NCI-H82 treated with DMSO at 0.1 percent for 48 hours (cell line): ENCODE measurements around the gene SERGEF.
A peak's percentile ranks its signal among the peaks of the same experiment; 100 is the strongest.

Experiments
- DNase-seq: peaks from one replicate; lab custom pipeline; 2025; ENCODE audit not compliant: unreplicated experiment; lab: John Stamatoyannopoulos, UW

SERGEF gene

DNA sequence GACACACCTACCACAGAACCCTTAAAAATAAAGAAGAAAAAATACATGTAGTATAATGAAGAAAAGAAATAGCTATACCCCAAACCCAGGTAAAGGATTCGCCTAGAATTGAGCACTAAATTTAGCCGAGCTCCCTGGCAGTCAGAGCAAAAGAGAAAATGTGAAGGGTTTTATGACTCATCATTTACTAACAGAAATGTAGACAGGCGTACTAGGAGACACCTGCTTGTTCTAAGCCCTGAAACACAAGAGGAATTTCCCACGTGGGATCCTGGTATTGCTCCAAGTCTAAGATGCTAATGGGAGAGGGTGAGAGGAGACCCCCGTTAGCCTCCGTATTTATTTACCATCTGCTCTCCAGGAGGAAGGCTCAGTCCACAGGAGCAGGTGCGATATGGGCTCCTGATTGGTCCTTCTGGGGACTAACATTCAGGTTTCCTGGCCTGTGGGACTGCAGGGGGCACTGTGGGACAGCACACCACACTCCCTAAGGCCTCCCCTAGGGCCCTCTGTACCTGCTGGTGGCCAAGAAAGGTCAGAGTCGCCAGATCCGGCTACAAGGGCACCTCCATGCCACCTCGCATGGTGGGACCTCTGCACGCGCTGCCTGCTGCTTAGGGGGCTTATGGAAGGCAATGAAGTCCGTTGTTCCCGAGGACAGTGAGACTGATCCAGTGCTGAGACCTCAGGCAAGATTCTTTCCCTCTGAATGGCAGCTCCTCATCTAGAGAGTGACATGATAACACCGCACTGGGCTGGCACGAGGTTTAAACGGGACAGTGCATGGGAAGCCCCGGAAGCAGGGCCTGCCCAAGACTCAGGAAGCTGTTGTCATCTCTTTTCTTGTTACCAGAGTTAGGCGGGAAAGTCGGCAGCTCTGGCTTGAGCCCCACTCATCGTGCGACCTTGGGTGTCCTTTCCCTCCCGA, 252.5 kb downstream of the SERGEF start:
- peak; percentile 18 for DNase-seq

DNA sequence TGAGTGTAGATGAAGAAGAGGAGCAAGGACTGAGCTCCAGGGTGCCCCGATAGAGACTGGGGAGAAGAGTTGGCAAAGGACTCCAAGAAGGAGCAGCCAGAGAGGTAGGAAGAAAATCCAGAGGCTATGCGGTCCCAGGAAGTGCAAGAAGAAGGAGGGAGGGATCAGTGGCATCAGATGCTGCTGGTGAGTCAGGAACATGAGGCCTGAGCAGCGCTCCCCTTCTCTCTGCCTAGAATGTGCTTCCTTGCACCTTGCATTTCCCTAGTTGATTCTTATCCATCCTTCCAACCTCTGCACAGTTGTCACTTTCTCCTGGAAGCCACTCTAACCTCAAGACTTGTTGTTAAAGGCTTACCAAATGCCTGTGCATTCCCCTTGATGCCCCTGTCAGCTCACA, 257.0 kb downstream of the SERGEF start:
- DNase-seq: no peak

DNA sequence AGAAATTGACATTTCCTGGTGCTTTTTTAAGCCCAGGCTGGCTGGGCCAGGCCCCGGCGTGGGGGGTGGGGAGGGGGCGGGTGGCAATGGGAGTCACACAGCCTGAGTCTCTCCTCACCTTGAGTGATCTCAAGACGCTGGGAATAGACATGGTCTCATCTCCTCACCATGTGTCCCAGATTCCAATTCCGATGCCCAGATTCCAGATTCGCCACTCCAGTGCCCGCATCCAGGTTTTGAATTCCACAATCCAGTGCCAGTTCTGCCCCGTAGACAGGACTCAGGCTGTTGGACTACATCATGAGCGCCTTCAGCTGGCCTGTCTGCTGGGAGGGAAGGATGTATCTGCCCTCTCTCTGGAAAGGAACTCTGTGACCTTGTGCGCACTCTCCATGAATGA, 259.2 kb downstream of the SERGEF start:
- no peak for DNase-seq

DNA sequence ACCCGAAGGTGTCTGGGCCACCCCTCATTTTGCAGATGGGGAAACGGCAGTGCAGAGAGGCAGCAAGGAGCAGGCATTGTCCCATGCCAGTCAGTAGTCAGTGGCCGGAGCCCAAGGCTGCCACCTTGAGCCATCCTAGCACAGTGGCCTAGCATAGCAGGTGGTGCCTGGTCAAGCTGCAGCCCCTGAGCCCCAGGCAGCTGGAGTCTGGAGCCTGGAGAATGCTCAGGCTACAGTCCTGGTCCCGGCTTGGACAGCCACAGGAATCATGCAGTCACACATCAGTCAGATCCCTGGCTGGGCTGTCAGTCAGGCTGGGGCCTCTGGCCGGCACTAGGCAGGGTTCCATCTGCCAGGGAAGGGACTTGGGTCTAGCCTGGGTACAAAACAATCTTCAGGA, 259.7 kb downstream of the SERGEF start:
- no peak for DNase-seq

DNA sequence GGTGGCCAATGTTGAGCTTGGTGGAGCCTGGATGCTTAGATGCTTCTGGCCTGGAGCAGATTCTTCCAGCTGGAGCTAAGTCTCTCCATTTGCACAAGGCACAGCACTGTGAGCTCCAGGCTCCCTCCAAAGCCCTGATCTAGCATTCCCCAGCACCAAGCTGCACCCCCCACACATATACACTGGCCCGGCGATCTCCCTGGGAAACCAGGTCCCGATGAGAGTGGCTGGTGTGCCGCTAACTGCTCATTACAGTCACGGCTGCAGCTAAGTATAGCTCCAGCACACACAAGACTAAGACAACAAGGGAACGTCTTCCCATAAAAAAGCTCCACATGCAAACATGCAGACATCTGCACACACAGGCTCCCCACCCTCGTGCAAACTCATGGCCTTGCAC, 260.7 kb downstream of the SERGEF start:
- DNase-seq: no peak

DNA sequence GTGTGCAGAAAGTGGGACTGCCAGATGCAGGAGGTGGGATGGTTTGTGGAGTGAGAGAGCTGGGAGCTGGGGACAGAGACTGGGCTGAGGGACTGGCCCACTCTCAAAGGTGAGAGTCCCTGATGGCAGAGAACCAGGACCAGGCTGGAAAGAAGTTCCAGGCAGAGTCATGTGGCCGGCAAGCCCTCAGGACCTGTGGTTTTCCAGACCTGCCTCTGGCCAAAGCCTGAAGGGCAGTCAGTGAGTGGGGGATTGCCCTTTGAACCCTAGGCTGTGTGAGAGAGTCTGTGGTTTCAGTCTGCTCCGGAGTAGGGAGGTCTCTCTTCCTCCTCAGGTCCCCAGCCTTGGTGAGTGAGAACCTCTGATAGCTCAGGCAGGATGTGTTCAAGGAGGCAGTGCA, 261.3 kb downstream of the SERGEF start:
- no peak for DNase-seq

DNA sequence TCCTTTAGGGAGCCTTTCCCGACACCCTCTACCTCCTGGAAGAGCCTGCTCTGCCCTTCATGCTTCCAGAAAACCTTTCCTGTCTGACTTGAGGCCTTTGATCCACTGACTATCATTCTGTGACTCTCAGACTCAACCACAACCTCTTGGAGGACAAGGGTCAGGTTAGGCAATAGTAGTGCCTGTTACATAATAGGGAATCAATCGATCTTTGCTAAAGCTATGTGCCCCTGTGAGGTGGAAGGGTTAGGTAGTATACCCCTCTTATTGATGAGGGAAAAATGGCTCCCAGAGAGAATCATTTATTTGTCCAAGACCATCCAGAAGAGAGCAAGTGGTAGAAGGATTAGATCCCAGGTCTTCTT, 262.1 kb downstream of the SERGEF start:
- DNase-seq: no peak

DNA sequence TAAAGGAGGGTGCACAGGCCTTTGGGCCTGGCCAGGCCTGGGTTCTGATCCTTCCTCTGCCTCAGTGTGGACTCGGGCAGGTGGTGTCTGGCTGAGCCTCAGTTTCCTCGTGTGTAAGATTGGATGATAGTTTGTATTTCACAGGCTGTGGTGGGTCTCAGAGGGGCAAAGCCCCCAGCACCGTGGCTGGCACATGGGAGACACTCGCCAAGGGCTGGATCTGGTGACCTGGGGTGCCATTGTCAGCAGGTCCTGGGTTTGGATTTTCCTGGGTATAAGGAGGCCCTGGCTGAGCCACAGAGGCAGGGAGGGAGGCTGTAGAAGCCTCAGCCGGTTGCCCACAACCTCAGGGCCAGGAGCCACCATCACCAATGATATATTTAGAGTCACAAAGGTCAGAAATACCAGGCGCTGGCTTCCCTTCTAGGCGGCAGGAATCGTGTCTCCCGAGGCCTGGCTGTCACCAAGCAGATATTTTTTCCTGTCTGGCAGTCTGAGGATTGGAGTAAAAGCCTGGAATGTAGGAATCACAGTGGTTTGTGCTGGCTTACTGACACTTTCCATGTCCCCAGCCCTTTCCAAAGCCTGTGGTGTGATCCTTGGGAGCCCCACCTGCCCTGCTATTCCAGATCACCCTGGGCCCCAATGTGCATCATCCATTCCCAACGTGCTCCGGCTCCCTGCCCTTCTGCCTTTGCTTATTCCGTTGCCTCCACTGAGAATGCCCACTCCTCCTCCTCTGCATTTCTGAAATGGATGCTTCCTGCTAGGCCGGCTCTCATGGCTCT, 262.6 kb downstream of the SERGEF start:
- DNase-seq: no peak

DNA sequence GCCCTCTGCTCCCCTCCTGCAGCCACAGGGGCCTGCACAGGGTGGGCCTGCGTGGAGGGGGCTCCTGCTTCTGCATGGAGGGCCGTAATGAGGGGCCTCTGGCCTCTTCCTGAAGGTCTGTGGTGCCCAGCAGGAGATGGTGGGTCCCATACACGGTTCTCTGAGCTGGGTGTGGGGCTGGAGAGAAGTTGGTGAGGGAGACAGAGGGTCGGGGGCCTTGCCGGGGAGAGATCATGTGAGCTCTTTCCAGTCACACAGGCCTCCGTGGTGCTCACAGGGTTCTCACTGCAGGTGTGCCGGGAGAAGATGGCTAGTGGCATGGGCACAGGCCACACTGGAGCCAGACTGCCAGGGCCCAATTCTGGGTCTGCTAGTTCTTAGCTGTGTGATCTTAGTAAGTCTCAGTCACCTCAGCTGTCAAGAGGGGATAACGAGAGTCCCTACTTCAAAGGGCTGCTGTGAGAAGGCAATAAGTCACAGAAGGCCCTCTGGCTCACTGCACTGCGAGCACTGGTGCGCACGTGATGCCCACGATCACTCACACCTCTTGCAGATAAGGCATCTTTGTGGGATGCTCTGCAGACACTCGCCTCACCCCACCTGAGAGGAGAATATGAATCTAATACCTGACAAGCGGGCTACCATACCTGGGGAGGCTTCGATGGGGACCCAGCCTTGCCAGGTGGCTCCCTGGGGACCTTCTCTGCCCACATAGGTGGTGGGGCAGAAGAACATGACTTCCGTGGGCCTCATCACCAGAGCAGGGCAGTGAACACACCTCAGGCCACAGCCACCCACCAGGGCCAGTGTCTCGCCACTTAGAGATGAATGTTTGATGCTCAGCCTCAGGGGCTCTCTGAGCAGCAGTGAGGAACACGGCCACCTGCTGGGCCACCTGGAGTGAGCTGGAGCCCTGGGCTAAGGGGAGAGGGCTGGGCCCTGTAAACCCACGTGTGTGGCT, 263.8 kb downstream of the SERGEF start:
- DNase-seq: no peak

DNA sequence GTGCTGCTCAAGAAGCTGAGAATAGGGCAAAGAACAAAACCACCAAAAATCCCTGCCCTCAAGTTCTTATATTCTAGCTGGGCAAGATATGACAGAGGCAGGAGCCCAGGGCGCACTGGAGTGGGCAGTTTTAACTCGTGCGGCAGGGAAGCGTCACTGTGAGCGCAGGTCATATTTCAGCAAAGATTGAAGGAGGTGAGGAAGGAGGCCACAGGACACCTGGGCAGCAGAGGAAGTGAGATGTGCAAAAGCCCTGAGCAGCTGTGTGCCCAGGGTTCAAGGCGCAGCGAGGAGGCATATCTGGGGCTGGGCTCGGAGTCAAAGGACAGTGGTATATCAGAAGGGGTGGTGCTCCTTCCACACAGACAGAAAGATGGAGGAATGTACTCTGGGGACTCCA, 264.8 kb downstream of the SERGEF start:
- no peak for DNase-seq

DNA sequence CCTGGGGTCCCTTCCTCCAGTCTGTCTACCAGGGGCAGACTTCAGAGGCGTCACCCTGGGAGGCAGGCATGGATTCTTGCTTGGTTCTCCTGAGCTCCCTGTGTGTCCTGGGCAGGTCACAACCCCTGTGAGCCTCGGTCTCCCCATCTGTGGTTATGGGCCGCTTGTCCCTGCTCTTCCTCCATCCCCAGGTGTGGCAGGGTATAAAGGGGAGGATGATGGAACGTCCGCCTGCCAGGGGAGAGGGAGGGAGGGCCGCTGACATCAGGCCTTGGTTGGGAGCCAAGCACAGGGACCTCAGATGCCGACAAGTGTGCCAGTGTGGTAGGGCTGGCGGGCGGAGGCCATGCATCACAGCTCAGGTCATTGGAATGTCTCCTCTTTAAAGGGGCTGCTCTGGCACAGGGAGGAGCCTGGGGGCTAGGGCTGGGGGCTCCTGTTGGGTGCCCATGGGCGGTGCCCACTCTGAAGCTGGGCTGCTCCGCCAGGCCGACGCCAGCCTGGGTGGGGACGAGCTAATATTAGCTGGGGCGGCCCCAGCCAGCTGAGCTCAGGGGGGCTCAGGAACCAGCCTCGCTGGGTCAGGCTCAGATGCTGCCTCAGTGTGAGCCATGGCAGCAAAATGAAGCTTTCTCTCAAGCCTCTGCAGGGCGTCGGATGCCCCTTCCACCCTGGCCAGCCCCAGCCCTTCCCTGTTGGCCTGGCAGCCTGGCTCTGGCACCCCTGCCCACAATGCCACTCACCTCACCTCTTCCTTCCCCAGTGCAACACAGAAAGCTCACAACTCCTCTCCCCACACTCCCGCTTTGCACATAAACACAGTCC, 265.5 kb downstream of the SERGEF start:
- no peak for DNase-seq

DNA sequence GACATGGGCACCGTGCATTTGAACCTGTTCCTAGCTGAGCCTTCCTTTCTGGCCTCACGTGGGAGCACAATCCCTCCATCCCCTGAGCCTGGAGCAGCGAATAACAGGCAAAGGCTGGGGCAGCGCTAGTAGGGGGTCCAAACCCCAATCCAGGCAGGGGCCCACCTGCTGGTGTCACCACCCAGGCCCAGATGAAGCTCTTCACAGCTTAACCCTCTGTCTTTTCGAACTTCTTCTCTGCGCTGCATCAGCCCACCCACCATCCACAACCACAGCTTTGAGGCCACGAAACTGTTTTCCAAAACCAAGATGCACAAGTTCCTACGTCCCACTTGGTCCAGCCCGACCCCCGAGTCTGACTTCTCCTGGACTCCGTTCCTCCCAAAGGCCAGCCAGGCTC, 266.8 kb downstream of the SERGEF start:
- DNase-seq: no peak

DNA sequence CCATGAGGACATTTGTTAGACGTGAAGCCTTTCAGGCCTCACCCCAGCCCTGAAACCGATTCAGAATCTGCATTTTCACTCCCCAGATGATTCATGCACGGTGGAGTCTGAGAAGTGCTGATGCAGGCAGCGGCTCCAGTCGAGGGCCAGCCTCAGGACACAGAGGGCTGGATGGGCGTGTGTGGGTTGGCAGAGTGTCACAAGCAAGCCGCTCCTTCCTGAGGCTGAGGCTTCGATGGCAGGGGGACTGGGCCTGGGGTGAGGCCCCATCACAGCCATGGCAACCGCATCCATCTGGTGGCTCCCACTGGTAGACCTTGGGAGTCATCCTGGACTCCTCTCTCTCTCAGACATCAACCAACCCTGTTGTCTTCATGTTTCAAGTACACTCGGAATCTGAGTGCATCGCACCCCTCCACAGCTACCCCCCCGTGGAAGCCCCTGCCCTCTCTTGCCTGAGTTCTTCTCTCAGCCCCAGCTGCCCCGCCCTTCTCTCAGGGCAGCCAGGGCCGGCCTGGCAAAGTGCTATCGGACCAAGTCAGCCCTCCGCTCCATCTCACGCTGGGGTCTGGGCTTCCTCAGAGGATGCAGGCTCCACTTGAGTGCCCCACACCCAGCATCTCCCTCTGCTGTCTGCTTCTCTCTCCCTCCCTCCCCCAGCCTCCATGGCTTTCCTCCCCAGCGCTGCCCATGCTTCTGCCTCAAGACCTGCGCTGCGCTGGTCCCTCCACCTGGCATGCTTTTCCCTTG, 267.6 kb downstream of the SERGEF start:
- no peak for DNase-seq

DNA sequence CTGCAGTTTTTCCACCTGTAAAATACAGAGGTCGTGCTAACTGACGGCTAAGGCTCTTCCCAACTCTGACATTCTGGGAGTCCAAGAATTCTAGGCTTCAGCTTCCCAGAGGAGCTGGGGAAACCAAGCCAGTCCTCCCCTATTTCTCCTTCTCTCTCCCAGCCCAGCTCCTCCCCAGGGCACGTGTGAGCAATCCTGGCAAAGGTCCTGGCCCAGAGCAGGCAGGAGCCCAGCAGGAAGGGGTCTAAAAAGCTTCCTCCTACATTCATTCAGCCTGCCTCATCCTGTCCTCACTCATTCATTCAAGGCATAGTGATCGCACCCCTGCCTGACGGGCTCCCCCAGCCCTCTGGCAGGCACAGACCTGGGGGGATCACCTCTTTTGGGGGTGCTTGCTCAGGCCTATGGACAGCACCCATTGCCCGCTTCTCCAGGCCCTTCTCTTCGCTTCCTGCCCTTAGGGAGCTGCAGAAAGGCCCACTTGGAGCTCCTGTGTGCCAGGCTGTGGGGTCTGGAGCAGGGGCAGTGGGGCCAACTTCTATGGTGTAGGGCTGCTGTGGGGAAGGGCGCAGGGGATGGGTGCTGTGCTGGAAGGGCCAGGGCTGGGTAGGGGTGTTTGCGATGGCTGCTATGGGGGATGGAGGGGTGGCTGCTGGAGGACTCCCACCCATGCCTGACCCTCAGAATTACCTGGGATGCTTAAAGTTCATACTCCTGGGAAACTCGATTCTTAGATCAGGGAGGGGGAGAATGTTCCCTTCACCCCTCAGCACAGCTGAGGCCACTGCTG, 268.5 kb downstream of the SERGEF start:
- no peak for DNase-seq

DNA sequence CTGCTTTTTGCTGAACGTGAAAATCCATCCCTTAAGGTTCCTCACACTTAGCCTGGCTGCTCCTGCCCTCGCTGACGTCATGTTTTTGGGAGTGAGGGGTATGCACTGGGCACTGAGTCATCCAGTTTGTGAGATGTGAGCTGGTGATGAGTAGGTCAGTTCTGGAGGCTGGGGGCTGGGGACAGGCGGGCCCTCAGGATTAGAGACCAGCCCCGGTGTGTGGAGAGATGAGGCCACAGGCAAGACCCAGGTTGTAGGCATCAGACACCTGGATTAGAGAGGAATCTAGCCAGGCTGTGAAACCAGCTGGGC, 269.1 kb downstream of the SERGEF start:
- no peak for DNase-seq

DNA sequence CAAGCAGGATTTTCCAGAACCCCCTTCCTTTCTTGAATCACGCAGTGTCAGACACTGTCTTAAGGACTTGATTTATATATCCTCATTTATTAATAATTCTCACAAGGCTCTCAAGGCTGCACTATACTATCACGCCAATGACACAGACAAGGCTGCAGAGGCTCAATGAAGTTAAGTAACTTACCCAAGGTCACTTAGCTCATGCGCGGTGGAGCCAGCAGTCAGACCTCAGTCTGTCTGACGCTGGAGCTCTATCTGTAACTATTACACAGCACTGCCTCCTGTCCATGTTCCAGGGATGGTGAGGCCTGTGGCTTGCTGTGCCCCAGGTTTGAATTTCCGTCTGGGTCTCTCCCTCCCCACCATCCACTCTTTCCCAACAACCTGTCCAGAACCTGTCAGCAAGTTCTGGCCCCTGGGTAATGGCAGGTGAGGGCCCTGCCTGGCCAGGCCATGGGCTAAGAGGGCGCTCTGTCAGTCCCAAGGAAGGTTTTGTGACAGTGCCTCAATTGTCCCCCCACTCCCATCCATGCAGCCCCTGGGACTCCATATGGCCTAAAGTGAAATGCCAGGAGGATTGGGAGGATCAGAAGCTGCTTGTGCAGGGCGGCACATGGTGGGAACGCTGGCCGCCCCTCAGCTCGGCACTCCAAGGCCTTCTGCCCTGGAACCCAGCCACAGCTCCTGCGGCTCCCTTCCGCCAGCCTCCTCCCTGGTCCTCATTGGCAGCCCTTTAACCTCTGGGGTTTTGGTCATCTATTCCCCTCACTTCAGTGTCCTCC, 269.6 kb downstream of the SERGEF start:
- no peak for DNase-seq

DNA sequence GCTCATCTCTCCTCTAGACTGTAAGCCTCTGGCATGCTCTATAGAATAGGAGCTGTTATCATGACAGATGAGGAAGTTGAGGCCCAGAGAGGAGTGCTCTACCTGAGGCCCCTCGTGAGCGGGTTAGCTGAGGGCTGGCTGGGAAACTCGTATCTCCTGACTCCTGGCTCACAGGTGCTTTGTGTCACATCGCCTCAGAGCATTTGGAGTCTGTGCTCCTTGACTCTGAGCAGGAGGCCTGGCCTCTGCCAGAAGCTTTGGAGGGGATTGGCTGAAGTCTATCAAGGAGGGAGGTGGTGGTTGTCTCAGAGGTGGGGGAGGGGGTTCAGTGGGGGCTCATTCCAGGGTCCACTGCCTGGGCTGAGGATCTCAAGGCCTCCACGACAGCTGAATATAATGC, 270.8 kb downstream of the SERGEF start:
- DNase-seq: no peak

DNA sequence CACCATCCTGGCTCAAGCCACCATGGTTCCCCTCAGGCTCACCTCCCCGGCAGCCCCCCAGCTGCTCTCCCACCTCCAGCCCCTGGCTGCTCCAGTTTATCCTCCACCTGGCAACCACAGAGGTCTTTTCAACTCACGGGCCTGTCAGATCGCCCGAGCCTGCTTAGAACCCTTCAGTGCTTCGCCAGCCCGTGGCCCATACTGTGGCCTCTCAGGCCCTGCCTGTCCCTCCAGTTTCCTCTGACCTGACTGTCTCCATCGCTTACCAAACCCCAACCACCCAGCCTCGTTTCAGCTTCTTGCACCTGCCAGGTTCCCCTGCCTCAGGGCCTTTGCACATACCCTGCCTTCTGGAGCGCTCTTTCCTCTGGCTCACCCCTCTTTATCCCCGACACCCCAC, 271.4 kb downstream of the SERGEF start:
- DNase-seq: no peak
